Keratinocyte (primary cell): ENCODE measurements around the gene SLC39A11. TPM values are rescaled to one million over a fixed set of nuclear protein-coding genes. Genes with fewer than 3 reads are reported as not detected.

Experiments
- DNase-seq: peaks from one replicate; pipeline ENCODE4 v3.0.0-alpha.2; 2011; ENCODE audit warnings: low read depth, missing footprints, low spot score
- FAIRE-seq: peaks from 2 replicates; lab custom pipeline; 2011; peaks lifted over from hg19 to GRCh38; lab: Jason Lieb, UNC
- H2AFZ ChIP-seq: 2 replicates; pipeline ENCODE4 v1.6.0; 2012; ENCODE audit warnings: low read length, control low read depth, inconsistent platforms; ENCODE audit not compliant: control insufficient read depth
- H3K27ac ChIP-seq: 2 replicates; pipeline ENCODE4 v1.5.1; 2011; ENCODE audit warnings: low read length; ENCODE audit not compliant: control insufficient read depth, insufficient read depth
- H3K27me3 ChIP-seq: 3 replicates; pipeline ENCODE4 v1.6.0; 2011; ENCODE audit warnings: low read length; ENCODE audit not compliant: control insufficient read depth, insufficient read depth; ENCODE audit errors: extremely low read depth
- H3K36me3 ChIP-seq, 2 experiments: 2 replicates in 1 of 2; 3 replicates in 1 of 2; pipeline ENCODE4 v1.5.1; 2011; ENCODE audit warnings: low read length in 2 of 2, mild to moderate bottlenecking in 1 of 2; ENCODE audit not compliant: control insufficient read depth in 2 of 2, insufficient read depth in 2 of 2; ENCODE audit errors: extremely low read depth in 1 of 2
- H3K4me1 ChIP-seq: 3 replicates; pipeline ENCODE4 v1.5.1; 2011; ENCODE audit warnings: low read length; ENCODE audit not compliant: control insufficient read depth, insufficient read depth; ENCODE audit errors: extremely low read depth
- H3K4me2 ChIP-seq: 3 replicates; pipeline ENCODE4 v1.6.0; 2011; ENCODE audit warnings: low read depth, low read length; ENCODE audit not compliant: control insufficient read depth, insufficient read depth; ENCODE audit errors: extremely low read depth
- H3K4me3 ChIP-seq, 3 experiments: fragments of 200-600 bp in 1 of 3; sonication (generic) in 1 of 3; 2 replicates in 2 of 3; 3 replicates in 1 of 3; pipeline ENCODE4 v1.5.1; 2011 to 2016; ENCODE audit warnings: low read length in 3 of 3, mild to moderate bottlenecking in 3 of 3, control low read depth in 2 of 3, inconsistent platforms in 1 of 3, low read depth in 1 of 3, mixed read lengths in 1 of 3, mixed run types in 1 of 3, moderate library complexity in 1 of 3; ENCODE audit not compliant: control insufficient read depth in 2 of 3, insufficient read depth in 2 of 3; ENCODE audit errors: extremely low read depth in 1 of 3
- H3K79me2 ChIP-seq: 2 replicates; pipeline ENCODE4 v1.6.0; 2012; ENCODE audit warnings: low read length; ENCODE audit not compliant: control insufficient read depth, insufficient read depth
- H3K9ac ChIP-seq: 3 replicates; pipeline ENCODE4 v1.6.0; 2011; ENCODE audit warnings: low read length; ENCODE audit not compliant: control insufficient read depth, insufficient read depth; ENCODE audit errors: extremely low read depth
- H3K9me1 ChIP-seq: 3 replicates; pipeline ENCODE4 v1.6.0; 2011; ENCODE audit warnings: low read length; ENCODE audit not compliant: control insufficient read depth, insufficient read depth; ENCODE audit errors: extremely low read depth
- H3K9me3 ChIP-seq: 2 replicates; pipeline ENCODE4 v1.5.1; 2012; ENCODE audit warnings: low read depth, low read length; ENCODE audit not compliant: control insufficient read depth
- H4K20me1 ChIP-seq: 3 replicates; pipeline ENCODE4 v1.6.0; 2011; ENCODE audit warnings: low read length; ENCODE audit not compliant: control insufficient read depth, insufficient read depth; ENCODE audit errors: extremely low read depth
- CTCF ChIP-seq, 3 experiments: IDR thresholded peaks in 1 of 3; conservative IDR thresholded peaks in 1 of 3; optimal IDR thresholded peaks in 1 of 3; 2 replicates in 2 of 3; 3 replicates in 1 of 3; pipeline versions ENCODE3 to v1.5.1; 2011; ENCODE audit warnings: low read length in 3 of 3, mild to moderate bottlenecking in 3 of 3, moderate library complexity in 2 of 3, control low read depth in 1 of 3, inconsistent platforms in 1 of 3; ENCODE audit not compliant: insufficient read depth in 2 of 3; ENCODE audit errors: extremely low read depth in 1 of 3
- EZH2 ChIP-seq: IDR thresholded peaks from one replicate; pipeline ENCODE4 v1.6.1; 2012; ENCODE audit warnings: inconsistent platforms, mild to moderate bottlenecking, low read length, moderate library complexity
- dilution Hi-C: fragments of 300-500 bp; cut with MboI; formaldehyde crosslinking; loops from one replicate; pipeline ENCODE4 v1.7.0; 2020; ENCODE audit warnings: low sequenced_read_pairs; ENCODE audit not compliant: extremely low pct_ligation_motif_present
- polyA plus RNA-seq, 5 experiments: library from polyadenylated mRNA; depleted of rRNA in 3 of 5; stranded (reverse) in 3 of 5; stranded (forward) in 1 of 5; unstranded in 1 of 5; fragments of >200 nt; gene quantifications; 1 replicate in 1 of 5; 2 replicates in 3 of 5; 3 replicates in 1 of 5; pipeline versions ENCODE4 v1.2.1 to v1.2.3, GENCODE V29; 2011 to 2012; ENCODE audit warnings: missing spikeins in 2 of 5, low read depth in 1 of 5, low replicate concordance in 1 of 5

Gene SLC39A11
- polyA plus RNA-seq, 1 donor (not counting 4 experiments of a cell fraction or from before 2014, with no cell fraction given): 11.5 TPM

- FAIRE-seq (no peak), DNase-seq (no peak)
- Histone ChIP-seq H3K36me3 (no peaks in the 10 kb centered on the region), H4K20me1 (no peaks in the 10 kb centered on the region), H3K4me3 (peak overlapping the region in 1 of 3 experiments; percentile 81), H3K9ac (no peak overlapping the region), H3K9me1 (no peaks in the 10 kb centered on the region), H3K9me3 (no peaks in the 10 kb centered on the region), H2AFZ (no peak overlapping the region), H3K4me1 (peaks cover 14% of the 10 kb centered on the region), H3K79me2 (no peaks in the 10 kb centered on the region), H3K4me2 (peak overlapping the region; percentile 98), H3K27ac (no peak overlapping the region), H3K27me3 (peaks cover 8% of the 10 kb centered on the region)
- TF ChIP-seq EZH2: no peak
- no peak for TF ChIP-seq CTCF (optimal IDR thresholded peaks at IDR 0.05 in 1 of 3, IDR thresholded peaks at IDR 0.05 in 1 of 3, conservative IDR thresholded peaks at IDR 0.05 in 1 of 3; ENCODE audit: extremely low read depth in 1 of 3, insufficient read depth in 2 of 3, low read length in 3 of 3)
- dilution Hi-C loops: no loop called here
Measured at GRCh38 chr17:73093286-73093685, 798 bp upstream of the SLC39A11 start.

GRCh38 chr17:73091770-73092522 is 542 bp downstream of the SLC39A11 start:
- Histone ChIP-seq H3K27me3 (peaks cover 8% of the 10 kb centered on the region), H3K4me2 (peak overlapping the region; percentile 98), H3K9me1 (no peaks in the 10 kb centered on the region), H3K9ac (peak overlapping the region; percentile 76), H3K4me1 (peaks cover 12% of the 10 kb centered on the region), H3K4me3 (peak overlapping the region; percentile 69 to 81 (median 81)), H3K79me2 (no peaks in the 10 kb centered on the region), H3K27ac (peak overlapping the region; percentile 42), H4K20me1 (no peaks in the 10 kb centered on the region), H3K36me3 (peaks cover 0 to 3% of the 10 kb centered on the region in 2 experiments), H3K9me3 (no peaks in the 10 kb centered on the region), H2AFZ (peak overlapping the region; percentile 79)
- dilution Hi-C loops: no loop called here
- no peak for FAIRE-seq
- TF ChIP-seq CTCF (optimal IDR thresholded peaks at IDR 0.05 in 1 of 3, IDR thresholded peaks at IDR 0.05 in 1 of 3, conservative IDR thresholded peaks at IDR 0.05 in 1 of 3; ENCODE audit: extremely low read depth in 1 of 3, insufficient read depth in 2 of 3, low read length in 3 of 3): no peak
- DNase-seq: no peak
